Activated T-cell treated with anti-CD3 and anti-CD28 coated beads, Interleukin-2, amount 50 U/mL, for 4 hours (primary cell): Measurements from ENCODE around the gene TACC2. TPM values are rescaled to one million over a fixed set of nuclear protein-coding genes. Genes with fewer than 3 reads are reported as not detected.

Experiments
- ATAC-seq, 2 donors: fragments of 200-7000 bp; cut with Tn5 transposase; one replicate each; pipeline ENCODE4 v1.10.0; 2021
- DNase-seq: peaks from one replicate; pipeline ENCODE4 v3.0.0-alpha.2; 2020
- H3K27me3 Mint-ChIP-seq: one replicate; pipeline ENCODE4 v1.8.0; 2021; ENCODE audit warnings: low read depth, mixed read lengths
- H3K36me3 Mint-ChIP-seq: one replicate; pipeline ENCODE4 v1.8.0; 2022; ENCODE audit warnings: mixed read lengths; ENCODE audit not compliant: insufficient read depth
- H3K4me1 Mint-ChIP-seq: one replicate; pipeline ENCODE4 v1.8.0; 2021; ENCODE audit warnings: low read depth, mixed read lengths
- H3K4me3 Mint-ChIP-seq: one replicate; pipeline ENCODE4 v1.8.0; 2021; ENCODE audit warnings: mild to moderate bottlenecking, moderate library complexity, mixed read lengths
- H3K9me3 Mint-ChIP-seq: one replicate; pipeline ENCODE4 v1.8.0; 2021; ENCODE audit warnings: mixed read lengths
- total RNA-seq, 3 donors: library from RNA; stranded (reverse); gene quantifications; one replicate each; pipeline ENCODE4 v1.2.1, GENCODE V29; 2021

The TACC2 gene
- total RNA-seq, 3 donors from 2014 or later: 0.21 to 0.57 (median 0.43) TPM

DNA sequence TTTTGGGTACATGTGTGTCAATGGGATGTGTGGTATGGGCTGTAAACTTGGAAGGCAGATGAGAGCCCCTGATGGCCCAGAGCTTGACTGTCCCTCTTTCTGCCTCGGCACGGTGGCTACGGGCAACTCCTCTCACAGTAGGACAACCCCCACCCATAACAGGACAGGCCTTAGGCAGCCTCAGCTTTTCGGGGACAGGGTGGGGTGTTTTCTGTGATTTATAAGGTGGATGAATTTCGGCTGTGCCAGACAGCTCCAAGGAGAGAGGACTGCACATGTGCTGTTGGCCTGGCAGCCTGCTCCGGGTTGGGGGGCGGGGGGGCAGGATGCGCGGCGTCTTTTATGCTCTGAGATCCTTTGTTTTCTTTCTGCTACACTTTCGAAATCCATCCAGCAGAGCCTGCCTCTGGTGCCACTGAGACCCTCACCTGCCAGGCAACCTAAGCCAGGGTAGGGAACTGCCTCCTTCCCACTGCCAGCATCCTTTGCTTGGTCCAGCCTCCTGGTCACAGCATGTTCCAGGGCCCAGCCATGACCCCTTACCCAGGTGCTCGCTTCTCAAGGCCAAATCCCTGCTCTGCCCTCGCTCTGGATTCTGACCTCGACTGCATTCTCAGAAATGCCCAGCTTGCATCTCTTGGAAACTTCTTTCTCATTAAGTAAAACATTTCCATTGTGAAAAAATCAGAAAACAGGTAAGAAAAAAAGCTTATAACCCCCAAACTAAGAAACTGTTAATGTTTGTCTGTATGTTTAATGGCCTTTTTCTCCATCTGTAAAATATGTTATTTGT, 266.7 kb downstream of the TACC2 start:
- Mint-ChIP-seq H3K36me3 (no peaks in the 10 kb centered on the region), H3K4me1 (no peaks in the 10 kb centered on the region)

DNA sequence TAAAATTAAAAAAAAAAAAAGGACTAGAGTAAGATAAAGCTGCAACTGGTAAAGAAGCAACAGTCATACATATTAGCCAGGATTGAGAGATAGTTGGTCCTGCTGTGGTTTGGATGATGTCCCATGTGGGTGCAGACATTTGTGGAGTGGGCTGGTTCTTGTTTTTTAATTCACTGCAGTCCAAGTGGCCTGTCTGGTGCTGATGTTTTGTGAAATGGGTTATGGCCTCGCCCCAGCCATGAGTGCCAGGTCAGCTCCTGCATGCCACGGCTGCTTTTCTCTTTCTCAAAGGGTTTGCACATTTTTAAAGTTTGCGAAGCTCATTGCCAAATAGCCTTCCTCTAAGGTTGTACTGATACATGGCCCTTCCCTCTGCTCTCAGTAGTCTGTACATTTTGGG, 268.1 kb downstream of the TACC2 start:
- H3K9me3 Mint-ChIP-seq: peaks cover 5% of the 10 kb centered on the region
- DNase-seq: no peak
- no peaks in the 10 kb centered on the region for H3K4me1 Mint-ChIP-seq
- peaks cover 13% of the 10 kb centered on the region for H3K27me3 Mint-ChIP-seq
- H3K4me3 Mint-ChIP-seq: no peak overlapping the region
- ATAC-seq: no peak
- H3K36me3 Mint-ChIP-seq: no peaks in the 10 kb centered on the region

More for the DNA sequence above, 266.7 kb downstream of the TACC2 start:
- H3K4me3 Mint-ChIP-seq: no peak overlapping the region
- H3K27me3 Mint-ChIP-seq: peaks cover 13% of the 10 kb centered on the region
- ATAC-seq: no peak
- H3K9me3 Mint-ChIP-seq: no peaks in the 10 kb centered on the region
- DNase-seq: no peak

DNA sequence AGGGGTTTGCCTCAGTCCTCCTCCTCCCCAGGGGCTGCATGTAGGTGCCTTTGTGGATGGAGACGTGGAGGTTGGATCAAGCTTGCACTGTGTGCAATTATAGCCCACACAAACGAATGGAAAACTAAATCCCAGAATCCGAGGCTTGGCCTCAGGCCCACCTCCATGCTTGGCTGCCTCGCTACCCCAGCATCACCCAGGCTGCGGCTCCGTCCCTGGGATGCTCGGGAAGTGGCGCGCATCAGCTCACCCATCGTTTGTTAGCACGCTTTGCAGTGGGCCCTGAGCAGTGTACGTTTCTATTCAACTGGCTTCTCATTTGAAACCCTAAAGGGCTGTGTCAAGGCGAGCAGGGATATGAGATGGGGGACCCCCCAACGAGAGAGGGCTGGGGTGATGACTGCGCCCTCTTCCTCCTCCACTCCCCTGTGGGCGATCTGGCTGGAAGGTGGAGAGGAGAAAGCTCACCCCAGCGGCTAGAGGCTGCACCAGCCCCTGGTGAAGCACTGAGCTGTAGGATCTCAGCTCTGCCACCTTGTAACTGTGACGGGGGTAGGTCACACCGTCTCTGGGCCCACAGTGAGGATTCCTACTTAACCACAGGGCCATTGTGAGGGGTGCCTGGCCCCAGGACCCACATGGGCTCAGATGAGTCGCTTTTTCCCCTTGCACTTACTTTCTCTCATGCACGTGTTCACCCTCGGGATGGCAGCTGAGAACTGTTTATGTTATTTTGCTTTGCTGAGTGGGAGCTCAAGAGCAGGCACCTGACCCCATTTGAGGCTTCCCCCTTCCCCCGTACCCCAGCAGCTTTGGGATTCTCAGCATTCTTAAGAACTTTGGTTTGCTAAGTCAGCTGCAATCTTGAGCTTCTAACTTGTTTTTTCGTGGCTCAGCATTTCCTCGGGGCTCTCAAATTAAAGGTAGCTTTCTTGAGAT, 269.4 kb downstream of the TACC2 start:
- Mint-ChIP-seq H3K9me3 (peaks cover 13% of the 10 kb centered on the region), H3K36me3 (no peaks in the 10 kb centered on the region), H3K4me1 (no peaks in the 10 kb centered on the region), H3K27me3 (peaks cover 13% of the 10 kb centered on the region), H3K4me3 (no peak overlapping the region)
- no peak for DNase-seq
- ATAC-seq: no peak

DNA sequence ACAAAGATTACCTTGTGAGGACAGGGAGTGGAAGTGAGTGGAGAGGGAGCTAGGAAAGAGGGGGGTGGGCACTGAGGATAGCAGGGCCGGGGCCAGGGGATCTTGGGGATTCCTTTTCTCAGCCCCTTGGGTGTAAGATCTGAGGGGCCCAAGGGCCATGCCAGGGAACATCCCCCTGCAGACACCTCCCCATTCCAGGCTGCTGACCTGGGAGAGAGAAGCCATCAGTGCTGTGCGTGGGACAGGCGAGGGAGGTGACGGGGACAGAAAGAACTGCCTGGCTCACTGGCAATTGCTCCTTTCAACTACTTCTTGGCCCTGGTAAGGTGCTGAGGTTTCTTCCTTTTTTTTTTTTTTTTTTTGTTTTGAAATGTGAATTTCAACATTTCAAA, 270.1 kb downstream of the TACC2 start:
- Mint-ChIP-seq H3K9me3 (peaks cover 15% of the 10 kb centered on the region), H3K4me1 (no peaks in the 10 kb centered on the region), H3K27me3 (peaks cover 9% of the 10 kb centered on the region), H3K4me3 (no peak overlapping the region), H3K36me3 (no peaks in the 10 kb centered on the region)
- DNase-seq (no peak), ATAC-seq (no peak)

DNA sequence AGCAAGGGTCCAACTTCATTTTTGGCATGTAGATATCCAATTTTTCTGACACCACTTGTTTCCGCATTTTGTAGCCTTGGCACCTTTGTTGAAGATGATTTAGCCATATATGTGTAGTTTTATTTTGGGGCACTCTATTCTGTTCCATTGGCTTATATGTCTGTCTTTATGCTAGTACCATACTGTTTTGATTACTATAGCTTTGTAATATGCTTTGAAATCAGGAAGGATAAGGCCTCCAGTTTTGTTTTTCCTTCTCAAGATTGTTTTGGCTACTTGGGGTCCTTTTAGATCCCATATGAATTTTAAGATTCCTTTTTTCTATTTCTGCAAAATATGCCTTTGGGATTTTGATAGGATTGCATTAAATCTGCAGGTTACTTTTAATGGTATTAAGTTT, 272.6 kb downstream of the TACC2 start:
- Mint-ChIP-seq H3K36me3 (no peaks in the 10 kb centered on the region), H3K4me1 (no peaks in the 10 kb centered on the region), H3K27me3 (peaks cover 17% of the 10 kb centered on the region), H3K9me3 (peaks cover 15% of the 10 kb centered on the region), H3K4me3 (no peak overlapping the region)
- no peak for DNase-seq
- no peak for ATAC-seq

DNA sequence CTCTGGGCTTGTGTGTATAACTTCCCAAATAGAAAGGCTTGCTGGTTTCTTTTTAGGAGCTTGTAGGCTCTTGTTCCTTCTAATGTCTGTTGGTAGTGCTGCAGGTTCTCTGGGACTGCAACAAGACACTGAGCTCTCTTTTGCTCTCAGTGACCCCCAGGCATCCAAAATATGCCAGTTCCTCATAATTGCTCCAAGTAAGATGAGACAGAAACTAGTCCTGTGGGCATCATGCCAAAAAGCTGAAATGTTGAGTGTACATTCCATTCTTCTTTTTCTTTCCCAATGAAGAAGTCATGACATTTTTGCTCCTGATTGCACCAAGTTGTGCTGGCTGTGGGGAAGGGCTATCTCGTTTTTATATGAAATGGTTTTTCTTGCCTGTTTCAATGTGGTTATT, 275.0 kb downstream of the TACC2 start:
- H3K4me3 Mint-ChIP-seq: no peak overlapping the region
- no peaks in the 10 kb centered on the region for H3K36me3 Mint-ChIP-seq
- peaks cover 15% of the 10 kb centered on the region for H3K9me3 Mint-ChIP-seq
- DNase-seq (no peak), ATAC-seq (no peak)
- H3K4me1 Mint-ChIP-seq: peaks cover 1% of the 10 kb centered on the region
- H3K27me3 Mint-ChIP-seq: peaks cover 28% of the 10 kb centered on the region

DNA sequence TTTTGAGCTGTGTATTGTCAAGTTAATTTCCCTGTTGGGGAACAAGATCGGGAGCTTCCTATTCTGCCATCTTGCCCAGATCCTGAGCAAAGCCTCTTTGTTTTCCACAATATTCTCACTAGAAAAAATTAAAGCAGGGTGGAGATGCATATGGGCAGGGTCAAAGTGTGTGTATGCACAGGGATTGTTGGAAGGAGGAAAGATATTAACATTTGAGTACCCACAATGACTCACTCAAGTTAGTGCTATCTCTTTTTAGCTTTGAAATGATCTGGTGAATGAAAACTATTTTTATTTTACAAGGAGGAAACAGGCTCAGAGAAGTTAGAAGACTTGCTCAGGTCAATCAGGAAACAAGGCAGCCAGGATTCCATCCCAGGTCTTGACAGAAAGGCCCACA, 275.5 kb downstream of the TACC2 start:
- Mint-ChIP-seq H3K9me3 (peaks cover 15% of the 10 kb centered on the region), H3K4me3 (no peak overlapping the region), H3K27me3 (peaks cover 30% of the 10 kb centered on the region), H3K36me3 (no peaks in the 10 kb centered on the region), H3K4me1 (peaks cover 1% of the 10 kb centered on the region)
- DNase-seq: no peak
- ATAC-seq: no peak

DNA sequence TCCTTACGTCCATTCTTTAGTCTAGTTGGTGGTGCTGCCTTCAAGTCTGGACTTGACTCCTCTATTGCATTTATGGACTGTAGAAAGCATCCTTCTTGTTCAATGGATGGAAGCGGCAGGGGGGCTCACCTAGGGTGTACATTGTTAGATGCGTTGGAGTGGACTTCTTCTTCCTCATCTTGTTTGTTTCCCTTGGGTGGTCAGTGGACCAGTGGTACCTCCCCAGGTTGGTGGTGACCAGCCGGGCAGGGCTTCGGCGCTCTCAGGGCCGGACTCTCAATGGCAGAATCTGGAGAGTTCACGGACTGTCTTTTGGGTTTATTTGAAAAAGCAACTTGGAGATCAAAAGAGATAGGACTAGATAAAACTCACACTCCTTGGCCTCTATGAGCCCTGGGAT, 276.0 kb downstream of the TACC2 start:
- ATAC-seq: no peak
- Mint-ChIP-seq H3K9me3 (peaks cover 15% of the 10 kb centered on the region), H3K4me1 (peaks cover 1% of the 10 kb centered on the region), H3K27me3 (peaks cover 31% of the 10 kb centered on the region), H3K4me3 (no peak overlapping the region), H3K36me3 (no peaks in the 10 kb centered on the region)
- no peak for DNase-seq

DNA sequence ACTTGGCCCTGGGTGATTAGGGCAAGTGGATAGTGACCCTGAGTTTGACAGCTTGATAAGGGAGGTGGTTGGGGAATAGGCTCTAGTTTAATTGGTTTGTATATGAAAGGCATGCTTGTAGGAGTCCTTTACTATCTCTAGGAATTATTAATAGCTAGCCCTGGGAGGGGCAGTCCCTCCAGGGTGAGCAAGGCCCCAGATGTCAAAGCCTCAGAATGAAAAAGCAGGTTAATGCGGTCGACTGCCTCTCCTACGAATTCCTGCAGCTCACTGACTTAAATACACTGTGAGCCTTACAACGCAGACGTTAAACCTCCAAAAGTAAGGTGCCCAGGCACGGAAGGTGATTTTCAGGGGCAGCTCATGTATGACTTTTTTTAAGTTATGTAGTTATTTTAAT, 276.9 kb downstream of the TACC2 start:
- no peak for DNase-seq
- Mint-ChIP-seq H3K36me3 (no peaks in the 10 kb centered on the region), H3K4me3 (no peak overlapping the region), H3K27me3 (peaks cover 28% of the 10 kb centered on the region), H3K9me3 (peaks cover 15% of the 10 kb centered on the region), H3K4me1 (peaks cover 1% of the 10 kb centered on the region)
- ATAC-seq: no peak

DNA sequence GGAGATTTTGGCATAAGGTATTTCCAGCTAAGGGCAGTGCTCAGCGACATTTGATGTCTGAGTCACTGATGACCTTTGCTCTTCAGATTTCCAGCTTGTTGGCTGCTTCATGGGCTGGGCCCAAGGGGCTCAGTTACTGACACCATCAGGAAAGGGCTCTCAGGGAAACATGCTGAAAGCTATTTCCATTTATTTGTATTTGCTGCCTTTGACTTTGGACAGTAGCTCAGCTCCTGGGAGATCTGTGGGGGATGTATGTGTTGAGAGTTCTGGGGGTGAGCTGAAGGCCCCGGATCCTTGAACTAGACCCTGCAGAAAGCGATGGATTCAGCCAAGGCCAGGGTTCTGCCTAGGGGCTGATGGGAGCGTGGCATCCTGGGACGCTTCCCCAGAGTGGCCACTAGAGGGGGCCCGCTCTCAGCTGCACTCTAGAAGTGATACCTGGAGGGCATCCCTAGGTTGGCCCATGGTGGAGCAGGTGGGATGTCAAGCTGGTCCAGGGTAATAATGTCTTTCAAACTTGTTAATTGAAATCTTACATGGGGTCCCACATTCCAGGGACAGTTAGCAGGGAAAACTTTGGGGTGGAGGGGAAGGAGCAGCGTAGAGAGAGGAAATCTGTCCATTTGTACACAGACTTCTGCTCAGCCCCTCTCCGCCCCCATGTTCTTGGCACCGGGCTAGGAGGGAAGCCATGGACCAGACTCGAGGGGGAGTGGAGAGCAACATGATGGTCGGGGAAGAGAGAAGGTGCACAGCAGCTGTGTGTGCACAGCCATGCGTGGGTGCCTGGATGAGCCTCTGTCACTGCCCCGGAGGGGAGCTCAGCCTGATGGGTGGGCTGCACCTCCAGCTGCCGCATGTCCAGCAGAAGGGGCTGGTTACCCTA, 279.1 kb downstream of the TACC2 start:
- Mint-ChIP-seq H3K4me1 (peaks cover 1% of the 10 kb centered on the region), H3K27me3 (peaks cover 28% of the 10 kb centered on the region), H3K9me3 (peaks cover 5% of the 10 kb centered on the region), H3K4me3 (no peak overlapping the region), H3K36me3 (no peaks in the 10 kb centered on the region)
- DNase-seq: peak; percentile 33
- ATAC-seq: peak; percentile 73 to 80

DNA sequence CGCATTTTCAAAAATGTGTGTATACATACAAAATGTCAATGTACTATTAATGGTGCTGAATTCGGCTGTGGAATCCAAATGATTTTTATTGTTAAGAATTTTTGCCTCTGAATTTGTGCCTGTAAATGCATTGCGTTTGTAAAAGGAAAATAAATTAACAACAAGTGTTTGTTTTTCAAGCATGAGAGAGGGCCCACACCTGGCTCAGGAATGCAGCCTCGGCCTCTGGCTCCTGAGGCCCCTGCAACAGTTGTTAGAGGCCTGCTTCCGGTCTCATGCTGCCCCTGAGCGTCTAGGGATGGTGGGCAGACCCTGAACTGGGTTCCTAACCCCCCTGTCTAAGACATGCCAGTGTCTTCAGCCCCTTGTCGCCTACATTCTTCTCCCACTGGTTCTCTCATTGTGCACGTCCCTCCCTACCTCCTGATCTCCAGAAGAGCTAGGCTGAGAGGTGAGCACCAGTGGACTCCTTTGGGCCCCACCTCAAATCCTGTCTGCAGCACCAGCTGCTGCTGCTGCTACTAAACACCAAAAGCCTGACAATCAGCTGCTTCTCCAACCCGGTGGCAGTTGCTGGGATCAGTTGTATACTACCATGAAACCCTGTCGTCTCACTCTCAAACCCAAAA, 280.2 kb downstream of the TACC2 start:
- Mint-ChIP-seq H3K36me3 (no peaks in the 10 kb centered on the region), H3K4me1 (peaks cover 1% of the 10 kb centered on the region), H3K27me3 (peaks cover 27% of the 10 kb centered on the region), H3K9me3 (no peaks in the 10 kb centered on the region), H3K4me3 (no peak overlapping the region)
- no peak for DNase-seq
- no peak for ATAC-seq

DNA sequence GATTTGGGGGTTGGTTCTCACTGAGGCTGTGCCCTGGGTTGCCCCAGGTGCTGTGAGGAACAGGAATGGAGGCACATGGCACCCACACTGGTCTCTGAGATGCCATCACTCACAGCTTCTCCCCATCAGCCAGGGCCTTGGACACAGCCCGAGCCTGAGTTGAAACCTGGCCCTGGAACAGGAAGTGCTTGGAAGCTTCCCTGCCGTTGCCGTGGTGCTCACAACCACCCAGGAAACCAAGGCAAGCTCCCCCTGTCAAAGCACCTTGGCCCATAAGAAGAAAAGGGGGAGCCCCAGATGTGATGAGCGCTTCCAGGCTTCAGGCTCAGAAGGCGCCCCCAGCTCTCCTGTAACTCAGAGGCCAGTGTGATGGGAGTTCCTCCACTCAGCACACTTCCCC, 282.1 kb downstream of the TACC2 start, which contains the start of gene BTBD16:
BTBD16 (plus strand) TSS at position 221 of the 400 bp plus-strand sequence. CDS start 3,786 bp downstream, outside the sequence.
- Mint-ChIP-seq H3K4me3 (no peak within 1 kb of the TSS), H3K9me3 (no peaks in the 10 kb centered on the region), H3K4me1 (peaks cover 1% of the 10 kb centered on the region), H3K36me3 (no peaks in the 10 kb centered on the region), H3K27me3 (peaks cover 24% of the 10 kb centered on the region)
- DNase-seq (no peak), ATAC-seq (no peak)

DNA sequence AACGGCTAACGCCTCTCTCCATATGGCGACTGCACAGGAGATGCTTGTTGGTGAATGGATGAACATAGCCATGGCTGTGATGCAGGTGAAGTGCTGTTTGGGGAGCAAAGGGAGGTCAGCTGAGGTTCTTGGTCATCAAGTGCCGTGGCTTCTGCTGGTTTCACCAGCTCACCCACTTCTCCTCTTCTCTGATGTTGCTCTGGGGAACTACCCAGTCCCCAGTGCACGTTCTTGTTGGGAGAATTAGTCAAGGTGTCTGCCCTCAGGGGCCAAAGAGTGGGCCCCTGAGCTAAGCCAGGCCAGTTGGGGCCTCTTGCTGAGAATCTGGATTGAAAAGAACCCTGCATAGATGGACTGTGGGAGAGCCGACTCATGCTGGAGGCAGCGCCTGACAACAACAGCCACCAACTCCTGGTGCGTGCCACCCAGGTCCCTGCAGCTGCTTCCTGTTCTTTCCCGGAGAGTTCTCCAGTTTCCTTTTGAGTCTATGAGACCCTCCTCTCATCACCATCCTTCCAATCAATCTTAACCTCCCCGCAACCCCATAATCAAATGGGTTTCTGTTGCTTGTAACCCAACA, 285.1 kb downstream of the TACC2 start:
- H3K9me3 Mint-ChIP-seq: no peaks in the 10 kb centered on the region
- no peak for DNase-seq
- peaks cover 8% of the 10 kb centered on the region for H3K27me3 Mint-ChIP-seq
- no peaks in the 10 kb centered on the region for H3K4me1 Mint-ChIP-seq
- no peak for ATAC-seq
- no peaks in the 10 kb centered on the region for H3K36me3 Mint-ChIP-seq
- H3K4me3 Mint-ChIP-seq: no peak overlapping the region
